ENCODE data around the gene TNFRSF25.

TNFRSF25 gene

DNA sequence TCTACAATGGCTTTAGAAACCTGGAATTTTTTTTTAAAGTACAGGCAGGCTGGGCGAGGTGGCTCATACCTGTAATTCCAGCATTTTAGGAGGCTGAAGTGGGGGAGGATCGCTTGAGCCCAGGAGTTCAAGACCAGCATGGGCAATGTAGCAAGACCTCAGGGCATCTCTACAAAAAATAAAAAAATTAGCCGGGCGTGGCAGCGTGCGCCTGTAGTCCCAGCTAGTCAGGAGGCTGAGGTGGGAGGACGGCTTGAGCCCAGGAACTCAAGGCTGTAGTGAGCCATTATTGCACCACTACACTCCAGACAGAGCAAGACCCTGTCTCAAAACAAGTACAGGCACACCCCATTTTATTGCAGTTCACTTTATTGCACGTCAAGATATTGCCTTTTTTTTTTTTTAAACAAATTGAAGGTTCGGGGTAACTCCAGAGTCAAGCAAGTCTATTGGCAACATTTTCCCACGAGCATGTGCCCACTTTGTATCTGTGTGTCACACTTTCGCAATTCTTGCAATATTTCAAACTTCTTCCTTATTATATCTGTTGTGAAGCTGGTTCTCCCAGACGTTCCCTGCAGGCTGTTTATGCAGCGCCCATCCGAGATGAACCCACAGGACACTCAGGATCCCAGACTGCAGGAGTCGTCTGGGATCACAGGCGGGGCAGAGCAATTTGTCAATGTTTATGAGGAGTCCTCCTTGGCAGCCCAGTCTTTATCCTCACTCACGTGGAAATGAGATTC, 50.9 kb downstream of the TNFRSF25 start:
- Histone ChIP-seq H3K9ac (ENCODE audit: low read length) (no peak overlapping the region), H3F3A (ENCODE audit: insufficient read depth, low read length) (no peaks in the 10 kb centered on the region), H3K27ac (ENCODE audit: low read depth, low read length, poor library complexity, severe bottlenecking) (no peak overlapping the region), H3K9me3 (ENCODE audit: low read length) (no peaks in the 10 kb centered on the region), H3K79me2 (ENCODE audit: insufficient read depth, low read length) (no peaks in the 10 kb centered on the region), H2AFZ (ENCODE audit: low read length) (no peak overlapping the region), H3K36me3 (ENCODE audit: insufficient read depth, low read length) (no peaks in the 10 kb centered on the region), H4K20me1 (ENCODE audit: insufficient read depth, low read length) (no peaks in the 10 kb centered on the region), H3K4me2 (ENCODE audit: low read length) (no peak overlapping the region), H3K27me3 (ENCODE audit: insufficient read depth, low read length) (peaks cover 15% of the 10 kb centered on the region), H3K4me1 (ENCODE audit: insufficient read depth, low read length, severe bottlenecking) (no peaks in the 10 kb centered on the region), H3K9me2 (ENCODE audit: low read depth, low read length) (no peaks in the 10 kb centered on the region), H3K4me3 (ENCODE audit: low read depth, low read length, poor library complexity, severe bottlenecking) (no peak overlapping the region)
- no peak for TF ChIP-seq EZH2 (IDR thresholded peaks at IDR 0.05; ENCODE audit: borderline replicate concordance, low read length)
- TF ChIP-seq, protein P1, sequence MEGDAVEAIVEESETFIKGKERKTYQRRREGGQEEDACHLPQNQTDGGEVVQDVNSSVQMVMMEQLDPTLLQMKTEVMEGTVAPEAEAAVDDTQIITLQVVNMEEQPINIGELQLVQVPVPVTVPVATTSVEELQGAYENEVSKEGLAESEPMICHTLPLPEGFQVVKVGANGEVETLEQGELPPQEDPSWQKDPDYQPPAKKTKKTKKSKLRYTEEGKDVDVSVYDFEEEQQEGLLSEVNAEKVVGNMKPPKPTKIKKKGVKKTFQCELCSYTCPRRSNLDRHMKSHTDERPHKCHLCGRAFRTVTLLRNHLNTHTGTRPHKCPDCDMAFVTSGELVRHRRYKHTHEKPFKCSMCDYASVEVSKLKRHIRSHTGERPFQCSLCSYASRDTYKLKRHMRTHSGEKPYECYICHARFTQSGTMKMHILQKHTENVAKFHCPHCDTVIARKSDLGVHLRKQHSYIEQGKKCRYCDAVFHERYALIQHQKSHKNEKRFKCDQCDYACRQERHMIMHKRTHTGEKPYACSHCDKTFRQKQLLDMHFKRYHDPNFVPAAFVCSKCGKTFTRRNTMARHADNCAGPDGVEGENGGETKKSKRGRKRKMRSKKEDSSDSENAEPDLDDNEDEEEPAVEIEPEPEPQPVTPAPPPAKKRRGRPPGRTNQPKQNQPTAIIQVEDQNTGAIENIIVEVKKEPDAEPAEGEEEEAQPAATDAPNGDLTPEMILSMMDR (IDR thresholded peaks at IDR 0.05; ENCODE audit: low read length) = no peak

GRCh38 chr1:6414443-6414844, 51.5 kb downstream of the TNFRSF25 start:
- no peaks in the 10 kb centered on the region for H3K79me2 ChIP-seq (ENCODE audit: insufficient read depth, low read length)
- H3K4me2 ChIP-seq (ENCODE audit: low read length) = no peak overlapping the region
- no peaks in the 10 kb centered on the region for H3K4me1 ChIP-seq (ENCODE audit: insufficient read depth, low read length, severe bottlenecking)
- no peak for TF ChIP-seq EZH2 (IDR thresholded peaks at IDR 0.05; ENCODE audit: borderline replicate concordance, low read length)
- TF ChIP-seq, protein P1 (IDR thresholded peaks at IDR 0.05; ENCODE audit: low read length) = peak; percentile 60
- no peak overlapping the region for H3K27ac ChIP-seq (ENCODE audit: low read depth, low read length, poor library complexity, severe bottlenecking)
- H3F3A ChIP-seq (ENCODE audit: insufficient read depth, low read length) = no peaks in the 10 kb centered on the region
- no peaks in the 10 kb centered on the region for H4K20me1 ChIP-seq (ENCODE audit: insufficient read depth, low read length)
- no peaks in the 10 kb centered on the region for H3K9me3 ChIP-seq (ENCODE audit: low read length)
- H3K4me3 ChIP-seq (ENCODE audit: low read depth, low read length, poor library complexity, severe bottlenecking) = no peak overlapping the region
- H2AFZ ChIP-seq (ENCODE audit: low read length) = no peak overlapping the region
- H3K36me3 ChIP-seq (ENCODE audit: insufficient read depth, low read length) = no peaks in the 10 kb centered on the region
- H3K9ac ChIP-seq (ENCODE audit: low read length) = no peak overlapping the region
- peaks cover 15% of the 10 kb centered on the region for H3K27me3 ChIP-seq (ENCODE audit: insufficient read depth, low read length)
- no peaks in the 10 kb centered on the region for H3K9me2 ChIP-seq (ENCODE audit: low read depth, low read length)

GRCh38 chr1:6412896-6413295, 53.1 kb downstream of the TNFRSF25 start:
- Histone ChIP-seq H3K27ac (ENCODE audit: low read depth, low read length, poor library complexity, severe bottlenecking) (no peak overlapping the region), H3F3A (ENCODE audit: insufficient read depth, low read length) (no peaks in the 10 kb centered on the region), H3K36me3 (ENCODE audit: insufficient read depth, low read length) (no peaks in the 10 kb centered on the region), H3K9me2 (ENCODE audit: low read depth, low read length) (no peaks in the 10 kb centered on the region), H3K4me3 (ENCODE audit: low read depth, low read length, poor library complexity, severe bottlenecking) (no peak overlapping the region), H2AFZ (ENCODE audit: low read length) (no peak overlapping the region), H3K27me3 (ENCODE audit: insufficient read depth, low read length) (peaks cover 15% of the 10 kb centered on the region), H3K9me3 (ENCODE audit: low read length) (no peaks in the 10 kb centered on the region), H3K79me2 (ENCODE audit: insufficient read depth, low read length) (no peaks in the 10 kb centered on the region), H4K20me1 (ENCODE audit: insufficient read depth, low read length) (no peaks in the 10 kb centered on the region), H3K4me1 (ENCODE audit: insufficient read depth, low read length, severe bottlenecking) (no peaks in the 10 kb centered on the region), H3K4me2 (ENCODE audit: low read length) (no peak overlapping the region), H3K9ac (ENCODE audit: low read length) (no peak overlapping the region)
- TF ChIP-seq, protein P1 (IDR thresholded peaks at IDR 0.05; ENCODE audit: low read length) = no peak
- no peak for TF ChIP-seq EZH2 (IDR thresholded peaks at IDR 0.05; ENCODE audit: borderline replicate concordance, low read length)

Measured in OCI-LY1 (cell line).